Fibroblast of lung (primary cell): ENCODE data around the gene PAIP1. TPM values are rescaled to one million over a fixed set of nuclear protein-coding genes. Genes with fewer than 3 reads are reported as not detected.
"Not testable (repeated sequence)": the region's sequence is repeated elsewhere in the genome, so short reads cannot be mapped to it uniquely, and the experiment has no call there.

ENCODE experiments used
- DNase-seq, 2 donors: peaks; one replicate each; pipeline versions ENCODE4 v3.0.0 to v3.0.0-alpha.2; 2010; ENCODE audit warnings: low read depth in 2 of 2
- H2AFZ ChIP-seq: 2 replicates; pipeline ENCODE4 v1.5.1; 2012; ENCODE audit warnings: low read length, control low read depth, inconsistent platforms
- H3K27ac ChIP-seq: 2 replicates; pipeline ENCODE4 v1.5.1; 2011; ENCODE audit warnings: low read length, control low read depth; ENCODE audit not compliant: insufficient read depth
- H3K27me3 ChIP-seq: 2 replicates; pipeline ENCODE4 v1.5.1; 2011; ENCODE audit warnings: mild to moderate bottlenecking, low read length; ENCODE audit not compliant: control insufficient read depth, insufficient read depth
- H3K36me3 ChIP-seq: 2 replicates; pipeline ENCODE4 v1.5.1; 2011; ENCODE audit warnings: low read length; ENCODE audit not compliant: control insufficient read depth, insufficient read depth
- H3K4me1 ChIP-seq: 2 replicates; pipeline ENCODE4 v1.5.1; 2011; ENCODE audit warnings: low read length; ENCODE audit not compliant: control insufficient read depth, insufficient read depth; ENCODE audit errors: extremely low read depth
- H3K4me2 ChIP-seq: 2 replicates; pipeline ENCODE4 v1.5.1; 2011; ENCODE audit warnings: low read length, control low read depth; ENCODE audit not compliant: insufficient read depth; ENCODE audit errors: extremely low read depth
- H3K4me3 ChIP-seq, 4 experiments: fragments of 200-600 bp in 1 of 4; sonication (generic) in 1 of 4; replicated peaks in 1 of 4; 2 replicates each; pipeline ENCODE4 v1.5.1; 2011 to 2016; ENCODE audit warnings: low read length in 4 of 4, low read depth in 3 of 4, mild to moderate bottlenecking in 3 of 4, control low read depth in 2 of 4, inconsistent platforms in 1 of 4, mixed read lengths in 1 of 4; ENCODE audit not compliant: insufficient read depth in 1 of 4; ENCODE audit errors: control extremely low read depth in 1 of 4
- H3K79me2 ChIP-seq: 2 replicates; pipeline ENCODE4 v1.5.1; 2012; ENCODE audit warnings: mild to moderate bottlenecking, low read length, inconsistent platforms; ENCODE audit not compliant: control insufficient read depth, insufficient read depth
- H3K9ac ChIP-seq: 2 replicates; pipeline ENCODE4 v1.5.1; 2011; ENCODE audit warnings: mild to moderate bottlenecking, low read length, control low read depth; ENCODE audit not compliant: insufficient read depth
- H3K9me3 ChIP-seq: 2 replicates; pipeline ENCODE4 v1.5.1; 2012; ENCODE audit warnings: low read depth, low read length; ENCODE audit not compliant: control insufficient read depth, insufficient read depth
- H4K20me1 ChIP-seq: 2 replicates; pipeline ENCODE4 v1.5.1; 2011; ENCODE audit warnings: low read length; ENCODE audit not compliant: control insufficient read depth, insufficient read depth; ENCODE audit errors: extremely low read depth
- CTCF ChIP-seq, 2 donors: IDR thresholded peaks in 1 of 2; conservative IDR thresholded peaks in 1 of 2; 1 replicate in 1 of 2; 2 replicates in 1 of 2; pipeline ENCODE4 v1.5.1; 2011 to 2012; ENCODE audit warnings: low read length in 2 of 2, control low read depth in 1 of 2, inconsistent platforms in 1 of 2, low read depth in 1 of 2, mild to moderate bottlenecking in 1 of 2
- EZH2 ChIP-seq: IDR thresholded peaks from 2 replicates; pipeline ENCODE4 v1.5.1; 2012; ENCODE audit warnings: low read length, control low read depth, mild to moderate bottlenecking; ENCODE audit errors: missing control alignments
- polyA plus RNA-seq, 2 donors: library from polyadenylated mRNA; depleted of rRNA in 1 of 2; stranded (reverse) in 1 of 2; unstranded in 1 of 2; fragments of >200 nt; gene quantifications; 2 replicates each; pipeline ENCODE4 v1.2.1, GENCODE V29; 2011 to 2012; ENCODE audit warnings: missing spikeins in 1 of 2
- total RNA-seq: library from RNA; depleted of rRNA; stranded (reverse); fragments of >200 nt; gene quantifications from 2 replicates; pipeline ENCODE4 v1.2.1, GENCODE V29; 2014

Gene PAIP1
- total and polyA plus RNA-seq, 2 donors (not counting 1 experiment from before 2014, with no cell fraction given), result 85.4 to 120 TPM

DNA sequence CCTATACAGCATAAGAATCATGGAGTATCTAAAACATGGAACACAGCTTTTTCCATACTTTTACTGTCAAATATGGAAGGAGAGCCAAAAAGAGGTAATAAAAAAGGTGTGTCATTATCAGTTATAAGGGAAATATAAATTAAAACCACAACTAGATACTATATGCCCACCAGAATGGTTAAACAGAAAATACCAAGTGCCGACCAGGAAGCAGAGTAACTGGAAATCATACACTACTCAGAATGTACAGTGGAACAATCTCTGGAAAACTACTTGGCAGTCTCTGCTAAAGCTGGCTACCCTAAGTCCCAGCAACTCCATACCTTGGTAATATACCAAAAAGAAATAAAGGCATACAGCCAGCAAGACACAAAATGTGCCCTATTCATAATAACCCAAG lies 2.4 kb downstream of the PAIP1 start:
- no peak for TF ChIP-seq CTCF (conservative IDR thresholded peaks at IDR 0.05 in 1 of 2, IDR thresholded peaks at IDR 0.05 in 1 of 2; ENCODE audit: low read depth in 1 of 2, low read length in 2 of 2)
- no peak for TF ChIP-seq EZH2
- DNase-seq, result no peak
- no peaks in the 10 kb centered on the region for H4K20me1 ChIP-seq
- no peak overlapping the region for H3K27ac ChIP-seq
- H3K9ac ChIP-seq, result no peak overlapping the region
- peak overlapping the region; percentile 84 for H3K4me2 ChIP-seq
- no peaks in the 10 kb centered on the region for H3K4me1 ChIP-seq
- no peaks in the 10 kb centered on the region for H3K27me3 ChIP-seq
- H3K4me3 ChIP-seq, result peak overlapping the region in 2 of 4 experiments; percentile 85 to 89
- H3K9me3 ChIP-seq, result no peaks in the 10 kb centered on the region
- H3K79me2 ChIP-seq, result peaks cover 65% of the 10 kb centered on the region
- H3K36me3 ChIP-seq, result peaks cover 2% of the 10 kb centered on the region
- H2AFZ ChIP-seq, result no peak overlapping the region

- H3K79me2 ChIP-seq, result peaks cover 71% of the 10 kb centered on the region
- no peak for TF ChIP-seq CTCF (conservative IDR thresholded peaks at IDR 0.05 in 1 of 2, IDR thresholded peaks at IDR 0.05 in 1 of 2; ENCODE audit: low read depth in 1 of 2, low read length in 2 of 2)
- DNase-seq, result peak in 1 of 2 donors; percentile 50
- no peaks in the 10 kb centered on the region for H3K4me1 ChIP-seq
- peaks cover 5% of the 10 kb centered on the region for H3K36me3 ChIP-seq
- H3K4me3 ChIP-seq, result no peak overlapping the region
- H4K20me1 ChIP-seq, result no peaks in the 10 kb centered on the region
- H3K27ac ChIP-seq, result no peak overlapping the region
- no peaks in the 10 kb centered on the region for H3K27me3 ChIP-seq
- H3K9ac ChIP-seq, result no peak overlapping the region
- no peaks in the 10 kb centered on the region for H3K9me3 ChIP-seq
- H2AFZ ChIP-seq, result no peak overlapping the region
- no peak overlapping the region for H3K4me2 ChIP-seq
Observed at GRCh38 chr5:43553381-43553780, 3.5 kb downstream of the PAIP1 start.

DNA sequence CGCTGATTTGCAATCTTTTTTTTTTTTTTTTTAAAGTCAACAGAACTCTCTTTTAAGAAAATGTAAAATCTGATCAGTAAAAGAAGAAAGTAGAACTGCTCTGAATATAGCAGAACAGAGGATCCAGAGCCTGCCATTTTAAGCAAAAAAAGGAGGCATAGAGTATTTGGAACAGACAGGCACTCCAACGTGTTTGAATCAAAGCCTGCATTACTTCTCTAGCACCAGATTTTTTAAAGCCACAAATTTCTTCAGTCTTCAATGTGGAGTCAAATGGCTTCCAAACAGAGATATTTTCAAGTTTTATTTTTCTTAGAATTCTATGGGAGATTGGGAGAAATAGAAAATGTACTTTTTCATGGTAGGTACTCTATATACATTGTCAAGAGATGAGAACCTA lies 5.1 kb downstream of the PAIP1 start:
- no peak for DNase-seq
- Histone ChIP-seq H3K4me3 (no peak overlapping the region), H3K4me1 (no peaks in the 10 kb centered on the region), H3K27ac (no peak overlapping the region), H3K79me2 (peaks cover 74% of the 10 kb centered on the region), H3K4me2 (no peak overlapping the region), H3K9ac (no peak overlapping the region), H3K9me3 (no peaks in the 10 kb centered on the region), H4K20me1 (no peaks in the 10 kb centered on the region), H3K36me3 (peaks cover 5% of the 10 kb centered on the region), H2AFZ (no peak overlapping the region), H3K27me3 (no peaks in the 10 kb centered on the region)
- TF ChIP-seq EZH2, result no peak
- TF ChIP-seq CTCF (conservative IDR thresholded peaks at IDR 0.05 in 1 of 2, IDR thresholded peaks at IDR 0.05 in 1 of 2; ENCODE audit: low read depth in 1 of 2, low read length in 2 of 2), result no peak

- peaks cover 12% of the 10 kb centered on the region for H3K36me3 ChIP-seq
Observed at GRCh38 chr5:43549272-43549671, 7.6 kb downstream of the PAIP1 start.

More at GRCh38 chr5:43549272-43549671, 7.6 kb downstream of the PAIP1 start:
- H3K4me2 ChIP-seq, H4K20me1 ChIP-seq, H3K27ac ChIP-seq, H3K4me3 ChIP-seq, H3K4me1 ChIP-seq, H3K9ac ChIP-seq, H2AFZ ChIP-seq, DNase-seq, H3K9me3 ChIP-seq, H3K27me3 ChIP-seq: not testable (repeated sequence)
- H3K79me2 ChIP-seq, result peaks cover 53% of the 10 kb centered on the region
